ENCODE measurements around the gene RFX1. TPM values are rescaled to one million over a fixed set of nuclear protein-coding genes. Genes with fewer than 3 reads are reported as not detected.

The RFX1 gene
- total RNA-seq, 6 experiments from 2014 or later = 2.5 to 9.3 (median 5.7) TPM

- Histone ChIP-seq H3K9me3 (peaks cover 0 to 5% (median 0%) of the 10 kb centered on the region in 4 donors), H3K4me3 (no peak overlapping the region), H3K36me3 (peaks cover 0 to 5% (median 0%) of the 10 kb centered on the region in 4 donors), H3K4me1 (peaks cover 0 to 9% (median 0%) of the 10 kb centered on the region in 4 donors), H3K27ac (no peak overlapping the region), H3K27me3 (no peaks in the 10 kb centered on the region)
- 94% methylated on average over 3 of the region's 3 CpGs for WGBS (ENCODE audit: insufficient coverage, low coverage, low lambda C conversion rate, missing lambda C conversion rate)
- intact Hi-C loops (cut with DNase I) = no loop called here
- no peak for TF ChIP-seq CTCF (IDR thresholded peaks at IDR 0.05)
- TF ChIP-seq POLR2A (IDR thresholded peaks at IDR 0.05) = no peak
- no peak for ATAC-seq
- DNase-seq = no peak
These were observed 7.0 kb downstream of the RFX1 start for GRCh38 chr19:13999085-13999484.

GRCh38 chr19:13998426-13998825, 7.7 kb downstream of the RFX1 start:
- H3K9me3 ChIP-seq = peaks cover 0 to 5% (median 0%) of the 10 kb centered on the region in 4 donors
- DNase-seq (no peak), ATAC-seq (no peak)
- no CpG with 5 or more reads among the region's 1 CpG for WGBS (ENCODE audit: insufficient coverage, low coverage, low lambda C conversion rate, missing lambda C conversion rate)
- H3K27me3 ChIP-seq = no peaks in the 10 kb centered on the region
- intact Hi-C loops (cut with DNase I) = no loop called here
- TF ChIP-seq POLR2A (IDR thresholded peaks at IDR 0.05) (no peak), CTCF (IDR thresholded peaks at IDR 0.05) (no peak)
- H3K4me3 ChIP-seq = no peak overlapping the region
- peaks cover 0 to 5% (median 0%) of the 10 kb centered on the region in 4 donors for H3K36me3 ChIP-seq
- H3K27ac ChIP-seq = no peak overlapping the region
- peaks cover 0 to 6% (median 0%) of the 10 kb centered on the region in 4 donors for H3K4me1 ChIP-seq

- ATAC-seq (no peak), DNase-seq (no peak)
- Histone ChIP-seq H3K9me3 (peaks cover 0 to 5% (median 0%) of the 10 kb centered on the region in 4 donors), H3K36me3 (peaks cover 0 to 8% (median 2%) of the 10 kb centered on the region in 4 donors), H3K4me3 (no peak overlapping the region), H3K4me1 (peaks cover 0 to 6% (median 0%) of the 10 kb centered on the region in 4 donors), H3K27me3 (no peaks in the 10 kb centered on the region), H3K27ac (no peak overlapping the region)
- no CpG with 5 or more reads among the region's 6 CpGs for WGBS (ENCODE audit: insufficient coverage, low coverage, low lambda C conversion rate, missing lambda C conversion rate)
- TF ChIP-seq POLR2A (IDR thresholded peaks at IDR 0.05) = no peak
- TF ChIP-seq CTCF (IDR thresholded peaks at IDR 0.05) = no peak
- intact Hi-C loops (cut with DNase I) = no loop called here
These were observed 8.5 kb downstream of the RFX1 start for GRCh38 chr19:13997631-13997962.

GRCh38 chr19:13996928-13997630, 9.0 kb downstream of the RFX1 start:
- ATAC-seq (no peak), DNase-seq (no peak)
- no peak for TF ChIP-seq CTCF (IDR thresholded peaks at IDR 0.05)
- TF ChIP-seq POLR2A (IDR thresholded peaks at IDR 0.05) = no peak
- Histone ChIP-seq H3K4me1 (peaks cover 0 to 6% (median 0%) of the 10 kb centered on the region in 4 donors), H3K36me3 (peaks cover 0 to 13% (median 5%) of the 10 kb centered on the region in 4 donors), H3K4me3 (no peak overlapping the region), H3K9me3 (peaks cover 0 to 5% (median 0%) of the 10 kb centered on the region in 4 donors), H3K27me3 (no peaks in the 10 kb centered on the region), H3K27ac (no peak overlapping the region)
- 88% methylated on average over 7 of the region's 22 CpGs for WGBS (ENCODE audit: insufficient coverage, low coverage, low lambda C conversion rate, missing lambda C conversion rate)
- intact Hi-C loops (cut with DNase I) = no loop called here
